Fibroblast of skin of left quadriceps (primary cell): ENCODE data around the gene PRKCD.
A peak's percentile ranks its signal among the peaks of the same experiment; 100 is the strongest.

ENCODE experiments used
- DNase-seq, 2 experiments: peaks; one replicate each; pipeline ENCODE4 v3.0.0-alpha.2; 2013; ENCODE audit warnings: low read depth in 2 of 2

PRKCD gene

DNA sequence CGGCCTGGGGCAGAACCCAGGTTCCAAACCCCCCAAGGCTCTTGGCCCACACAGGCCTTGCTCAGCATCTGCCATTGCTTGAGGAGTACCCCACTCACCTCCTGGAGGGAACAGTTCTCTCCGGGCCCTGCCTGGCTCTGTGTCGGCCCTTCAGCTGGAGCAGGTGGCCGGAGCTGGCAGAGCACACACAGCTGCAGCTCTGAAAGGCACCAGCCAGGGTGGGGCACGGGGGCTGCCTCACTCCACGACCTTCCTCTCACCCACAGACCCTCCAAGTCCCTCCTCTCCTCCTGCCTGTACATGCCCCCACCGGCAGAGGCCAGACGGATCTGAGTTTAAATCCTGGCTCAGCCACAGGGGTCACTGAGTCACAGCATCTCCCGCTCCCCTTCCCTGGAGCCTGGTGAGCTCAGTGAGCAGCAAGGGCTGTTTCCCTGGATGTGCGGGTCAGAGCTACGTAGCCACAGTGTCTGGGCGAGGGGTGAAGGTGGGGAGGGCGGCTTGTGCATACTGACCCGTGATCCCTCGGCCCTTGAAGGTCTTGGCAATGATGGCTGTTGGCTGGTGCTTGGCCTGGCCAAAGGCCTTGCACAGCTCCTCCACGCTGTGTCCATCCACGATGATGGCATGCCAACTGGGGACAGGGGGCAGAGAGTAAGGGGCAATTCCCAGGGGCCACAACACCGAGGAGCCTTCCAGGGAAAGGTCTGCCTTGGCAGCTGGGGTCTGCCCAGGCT is 71.8 kb downstream of the PRKCD start:
- no peak for DNase-seq

DNA sequence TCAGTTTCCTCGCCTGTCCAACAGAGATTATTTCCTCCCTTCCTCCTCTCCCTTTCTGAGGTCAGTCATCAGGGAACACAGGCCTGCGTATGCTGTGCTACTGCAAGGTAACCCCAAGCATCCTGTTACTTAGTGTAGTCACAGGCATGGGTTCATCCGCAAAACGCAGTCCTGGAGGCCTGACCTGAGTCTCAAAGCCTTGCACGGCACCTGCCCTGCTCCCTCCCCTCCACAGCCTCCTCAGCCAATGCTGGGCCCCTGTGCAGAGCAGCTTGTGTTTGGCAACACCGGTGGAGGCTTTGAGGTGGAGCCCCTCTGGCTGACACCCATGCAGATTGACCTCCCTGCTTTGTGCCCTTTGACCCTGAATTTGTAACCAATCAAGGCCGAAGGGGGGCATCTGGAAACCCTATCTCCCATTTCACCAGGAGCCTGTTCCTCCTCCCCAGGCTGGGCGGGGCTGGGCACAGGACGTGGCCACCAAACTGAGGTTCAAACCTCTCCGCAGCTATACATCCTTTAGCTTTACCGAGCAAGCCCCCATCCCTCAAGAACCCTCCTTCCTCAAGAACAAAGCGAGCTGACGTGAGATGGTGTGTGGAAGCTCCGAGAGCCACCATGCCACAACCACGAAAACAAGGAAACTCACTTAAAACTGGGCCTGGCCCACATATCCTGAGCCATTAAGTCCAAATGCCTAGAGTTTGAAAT is 73.3 kb downstream of the PRKCD start:
- DNase-seq, result no peak

DNA sequence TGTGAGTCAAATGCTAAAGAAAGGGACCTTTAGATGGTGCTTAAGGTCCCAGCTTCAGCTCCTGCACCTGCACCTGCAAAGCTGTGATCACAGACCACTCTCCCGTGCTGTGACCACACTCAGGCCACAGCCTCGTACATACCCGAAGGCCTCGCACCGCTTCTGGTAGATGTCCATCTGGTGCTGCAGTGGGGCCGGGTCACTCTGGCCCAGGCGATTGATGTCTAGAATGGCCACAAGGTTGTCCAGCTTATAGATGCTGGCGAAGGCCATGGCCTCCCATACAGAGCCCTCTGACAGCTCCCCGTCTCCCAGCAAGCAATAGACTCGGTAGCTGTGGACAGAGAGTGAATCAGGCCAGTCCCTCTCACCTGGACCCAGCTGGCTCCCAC is 73.8 kb downstream of the PRKCD start:
- no peak for DNase-seq

DNA sequence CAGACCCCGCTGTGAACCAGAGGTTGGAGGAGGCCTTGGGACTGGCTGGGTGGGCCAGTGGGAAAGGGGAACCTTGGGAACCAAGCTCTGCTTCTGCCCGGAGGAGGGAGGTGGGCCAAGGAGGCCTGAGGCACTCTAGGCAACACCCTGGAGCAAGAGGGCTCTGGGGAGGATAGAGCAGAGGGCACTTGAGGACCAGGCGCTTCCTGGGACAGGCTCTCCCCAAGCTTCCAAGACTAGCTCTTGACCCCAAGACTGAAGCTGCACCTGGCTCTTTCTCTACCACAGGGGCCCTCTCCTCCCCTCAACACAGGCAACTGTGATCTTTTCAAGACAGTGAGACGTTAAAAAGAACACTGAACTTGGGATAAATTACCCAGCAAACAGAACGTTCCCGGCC is 74.5 kb downstream of the PRKCD start:
- DNase-seq, result no peak

DNA sequence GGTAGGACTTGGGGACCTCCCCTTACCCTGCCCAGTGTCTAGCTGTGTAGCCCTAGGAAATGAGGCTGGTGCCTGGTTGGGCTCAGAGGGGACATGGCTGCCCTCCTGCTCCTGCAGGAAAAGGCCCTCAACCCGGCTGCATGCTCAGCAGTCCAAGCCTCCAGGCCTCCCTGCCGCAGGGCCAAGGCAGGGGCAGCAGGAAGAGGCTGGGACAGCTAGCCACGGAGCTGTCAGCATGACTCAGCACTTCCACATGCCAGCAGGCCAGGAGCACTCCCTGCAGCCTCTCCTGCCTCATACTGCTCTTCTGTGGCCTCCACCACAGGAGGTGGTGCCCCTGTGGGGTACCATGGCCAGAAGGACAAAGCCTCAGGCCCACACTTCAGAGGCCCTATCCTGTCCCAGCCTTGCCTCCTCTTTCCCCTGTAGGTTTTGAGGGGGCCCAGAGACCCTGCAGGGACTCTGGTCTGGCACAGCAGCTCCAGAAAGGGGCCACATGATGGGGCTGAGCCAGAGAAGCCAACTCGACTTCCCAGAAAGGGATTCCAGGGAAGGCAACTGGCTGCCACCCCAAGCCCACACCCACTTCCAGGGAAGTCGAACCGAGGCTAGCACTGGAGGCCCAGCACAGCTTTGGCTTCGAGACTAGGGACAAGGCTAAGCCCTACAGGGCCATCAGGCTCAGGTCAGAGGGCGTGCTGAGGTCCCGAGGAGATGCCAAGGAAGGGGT is 75.3 kb downstream of the PRKCD start:
- DNase-seq, result peak; percentile 43 to 45

DNA sequence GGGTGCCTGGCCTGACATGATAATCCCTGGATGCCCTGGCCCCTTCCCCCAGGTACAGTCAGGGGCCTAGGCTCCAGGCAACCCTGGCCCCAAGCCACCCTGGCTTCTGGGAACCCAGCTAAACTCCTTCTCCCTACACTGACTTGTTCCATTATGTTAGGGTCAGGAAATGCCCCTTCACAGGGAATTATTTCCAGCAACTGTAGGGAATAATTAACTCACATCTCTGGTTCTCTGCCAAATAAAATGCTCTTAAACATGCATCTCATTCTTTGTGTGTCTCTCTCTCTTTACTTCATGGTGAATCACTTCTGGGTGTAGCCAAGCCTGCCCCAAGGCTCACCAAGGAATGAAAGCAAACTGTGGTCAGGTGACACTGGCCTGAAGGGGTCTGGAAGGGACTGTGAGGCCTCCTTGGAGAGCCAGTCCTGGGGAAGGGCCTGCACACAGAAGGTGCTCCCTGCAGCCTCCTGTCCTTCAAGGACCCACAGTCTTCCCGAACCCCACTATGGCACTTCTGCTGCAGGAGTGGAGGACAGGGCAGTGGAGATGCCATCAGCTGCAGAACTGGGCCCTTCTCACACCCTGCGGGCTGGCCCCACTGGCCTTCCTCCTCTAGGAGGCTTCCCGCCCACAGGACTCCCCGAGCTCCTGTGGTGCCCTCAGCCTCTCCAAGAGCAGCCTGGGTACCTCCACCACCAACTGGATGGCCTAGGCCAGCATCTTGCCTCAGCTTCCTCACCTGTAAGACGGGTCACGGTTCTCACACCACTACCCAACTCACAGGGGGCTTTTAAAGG is 77.2 kb downstream of the PRKCD start:
- peak; percentile 86 to 88 for DNase-seq

DNA sequence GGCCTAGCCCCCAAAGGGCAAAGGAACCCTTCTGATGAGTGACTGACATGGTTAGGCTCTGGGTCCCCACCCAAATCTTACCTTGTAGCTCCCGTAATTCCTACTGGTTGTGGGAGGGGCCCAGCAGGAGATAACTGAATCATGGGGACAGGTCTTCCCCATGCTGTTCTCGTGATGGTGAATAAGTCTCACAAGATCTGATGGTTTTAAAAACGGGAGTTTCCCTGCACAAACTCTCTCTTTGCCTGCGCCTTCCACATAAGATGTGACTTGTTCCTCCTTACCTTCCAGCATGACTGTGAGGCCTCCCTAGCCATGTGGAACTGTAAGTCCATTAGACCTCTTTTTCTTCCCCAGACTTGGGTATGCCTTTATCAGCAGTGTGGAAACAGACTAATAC is 77.9 kb downstream of the PRKCD start:
- DNase-seq, result no peak

DNA sequence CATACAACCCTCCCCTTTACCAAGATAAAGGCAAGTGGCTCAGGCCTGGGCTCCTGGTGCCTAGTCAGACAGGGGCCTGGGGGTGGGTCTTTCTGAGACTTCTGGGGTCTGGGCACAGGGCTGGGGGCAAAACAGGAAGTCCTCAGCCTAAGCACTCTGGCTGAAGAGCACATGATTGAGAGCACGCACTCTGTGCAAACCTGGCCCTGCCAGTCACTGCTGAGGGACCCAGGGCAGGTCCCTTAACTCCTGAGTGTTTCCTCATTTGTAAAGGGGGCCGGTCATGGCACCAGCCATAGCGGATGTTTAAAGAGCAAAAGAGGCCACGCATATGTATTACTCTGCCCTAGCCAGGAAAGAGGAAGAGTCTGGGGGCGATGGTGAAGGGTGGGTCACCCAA is 78.8 kb downstream of the PRKCD start:
- DNase-seq, result no peak

DNA sequence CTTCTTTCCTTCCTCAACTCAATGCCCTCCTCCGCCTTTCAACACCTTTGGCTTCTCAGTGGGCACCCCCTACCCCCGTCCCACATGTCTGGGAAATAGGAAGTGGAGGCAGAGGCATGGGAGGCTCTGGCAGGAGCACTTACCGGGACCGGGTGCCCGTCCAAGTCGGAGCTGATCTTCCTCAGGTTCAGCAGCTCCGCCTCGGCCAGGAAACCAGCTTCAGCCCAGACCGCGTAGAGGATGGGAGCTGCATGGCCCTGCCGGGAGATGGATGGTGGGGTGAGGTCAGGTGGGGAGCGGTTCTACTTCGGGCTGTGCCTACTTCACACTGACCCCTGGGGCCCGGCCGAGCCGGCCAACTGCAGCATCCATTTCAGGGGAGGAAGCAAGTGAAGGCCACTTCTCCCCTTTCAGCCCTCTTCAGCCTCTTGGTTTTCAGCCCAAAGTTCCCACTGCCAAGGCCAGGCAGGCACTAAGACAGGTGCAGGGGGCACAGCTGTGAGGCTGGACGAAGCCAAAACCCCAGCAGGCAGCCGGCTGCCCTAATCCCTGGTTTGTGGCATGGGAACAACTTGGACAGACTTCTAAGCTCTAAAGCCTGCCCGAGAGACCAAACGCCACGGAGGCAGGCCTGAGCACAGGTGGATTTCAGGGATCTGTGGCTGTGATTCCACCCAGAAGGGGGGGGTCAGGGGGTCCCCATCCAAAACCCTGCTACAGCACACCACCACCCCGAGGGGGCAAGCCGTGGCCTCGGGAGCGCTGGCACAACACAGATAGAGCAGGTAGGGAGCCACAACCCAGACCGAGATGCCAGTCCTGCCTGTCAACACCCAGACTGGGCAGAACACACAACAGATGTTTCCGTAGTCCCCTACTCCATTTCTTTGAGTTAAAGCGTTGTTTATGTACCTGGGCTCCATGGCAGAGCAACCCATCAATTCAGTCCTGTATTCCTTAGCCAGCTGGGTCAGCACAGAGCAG is 80.3 kb downstream of the PRKCD start:
- DNase-seq, result no peak

DNA sequence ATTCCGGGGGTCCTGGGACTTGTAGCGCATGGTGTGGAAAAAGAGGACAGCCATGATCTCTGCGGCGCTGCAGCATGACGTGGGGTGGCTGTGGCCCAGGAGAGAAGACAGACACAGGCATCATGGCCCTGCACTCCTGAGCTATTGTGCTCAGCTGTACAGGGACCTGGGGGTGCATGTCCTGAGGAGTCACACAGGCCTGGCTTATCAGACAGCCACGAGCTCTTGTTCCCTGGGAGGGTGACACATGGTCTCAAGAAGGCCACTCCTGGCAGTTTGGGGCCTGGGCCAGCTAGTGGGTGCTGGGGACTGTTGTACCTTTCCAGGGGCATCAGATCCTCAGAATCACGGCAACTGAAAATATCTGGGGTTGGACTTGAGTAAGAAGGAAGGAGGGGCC is 81.1 kb downstream of the PRKCD start:
- DNase-seq, result no peak
